PC-3 (cell line): Measurements from ENCODE around the gene KCNQ1OT1. TPM values are rescaled to one million over a fixed set of nuclear protein-coding genes. Genes with fewer than 3 reads are reported as not detected.

Source experiments
- ATAC-seq: fragments of 200-7000 bp; cut with Tn5 transposase; 2 replicates; pipeline ENCODE4 v1.9.1; 2020; ENCODE audit warnings: mild to moderate bottlenecking, moderate library complexity
- BruUV-seq: library from RNA; stranded (reverse); fragments of 400-500 nt; replicated peaks from 2 replicates; lab custom pipeline; 2021; lab: Mats Ljungman, UMichigan
- CTCF ChIA-PET: fragments of 300-600 bp; sonication (Branson Sonifier 250); formaldehyde crosslinking; loops from one replicate; lab custom pipeline; 2022; ENCODE audit warnings: antibody characterized with exemption; lab: Charles Lee
- POLR2A ChIA-PET: fragments of 300-600 bp; sonication (Branson Sonifier 250); formaldehyde crosslinking; loops from one replicate; lab custom pipeline; 2022; ENCODE audit warnings: antibody characterized with exemption; ENCODE audit not compliant: unreplicated experiment; lab: Charles Lee
- DNase-seq: peaks from one replicate; pipeline ENCODE4 v3.0.0-alpha.2; 2015
- H2AFZ ChIP-seq: fragments of 300-600 bp; sonication (generic); 2 replicates; pipeline ENCODE4 v1.6.0; 2016; ENCODE audit warnings: antibody characterized with exemption, low read length
- H3F3A ChIP-seq: fragments of 300-600 bp; sonication (generic); one replicate; pipeline ENCODE4 v1.6.0; 2017; ENCODE audit warnings: antibody characterized with exemption, low read length, control low read depth, mild to moderate bottlenecking; ENCODE audit not compliant: unreplicated experiment
- H3K27ac ChIP-seq: fragments of 300-600 bp; sonication (generic); 2 replicates; pipeline ENCODE4 v1.5.1; 2016; ENCODE audit warnings: mild to moderate bottlenecking, low read length
- H3K27me3 ChIP-seq: fragments of 300-600 bp; sonication (generic); 2 replicates; pipeline ENCODE4 v1.6.1; 2016; ENCODE audit warnings: low read length, mixed read lengths
- H3K36me3 ChIP-seq: fragments of 300-600 bp; sonication (generic); 2 replicates; pipeline ENCODE4 v1.6.1; 2016; ENCODE audit warnings: low read depth, mixed run types, low read length, mixed read lengths
- H3K4me1 ChIP-seq: fragments of 300-600 bp; sonication (generic); 2 replicates; pipeline ENCODE4 v1.5.1; 2016; ENCODE audit warnings: low read length; ENCODE audit not compliant: insufficient read depth
- H3K4me2 ChIP-seq: fragments of 300-600 bp; sonication (generic); 2 replicates; pipeline ENCODE4 v1.6.0; 2016; ENCODE audit warnings: low read length
- H3K4me3 ChIP-seq: fragments of 300-600 bp; sonication (generic); 2 replicates; pipeline ENCODE4 v1.5.1; 2016; ENCODE audit warnings: mild to moderate bottlenecking, low read length, mixed read lengths
- H3K79me2 ChIP-seq: fragments of 300-600 bp; sonication (generic); 2 replicates; pipeline ENCODE4 v1.6.1; 2017; ENCODE audit warnings: low read length, mixed read lengths
- H3K9ac ChIP-seq: fragments of 300-600 bp; sonication (generic); 2 replicates; pipeline ENCODE4 v1.6.0; 2016; ENCODE audit warnings: mild to moderate bottlenecking, low read length
- H3K9me2 ChIP-seq: fragments of 300-600 bp; sonication (generic); replicated peaks from 2 replicates; pipeline ENCODE4 v1.6.1; 2016; ENCODE audit warnings: mixed run types, low read length, mixed read lengths
- H3K9me3 ChIP-seq: fragments of 300-600 bp; sonication (generic); 2 replicates; pipeline ENCODE4 v1.6.1; 2016; ENCODE audit warnings: low read length, mixed read lengths
- H4K20me1 ChIP-seq: fragments of 300-600 bp; sonication (generic); 2 replicates; pipeline ENCODE4 v1.6.1; 2016; ENCODE audit warnings: low read length, mixed read lengths
- EZH2 ChIP-seq: fragments of 300-600 bp; sonication (generic); IDR thresholded peaks from one replicate; pipeline ENCODE4 v1.6.1; 2017; ENCODE audit warnings: antibody characterized with exemption, mild to moderate bottlenecking, low read length; ENCODE audit not compliant: unreplicated experiment
- EZH2phosphoT487 ChIP-seq: fragments of 300-600 bp; sonication (generic); IDR thresholded peaks from 2 replicates; pipeline ENCODE4 v1.6.1; 2018; ENCODE audit warnings: mild to moderate bottlenecking, antibody characterized with exemption, low read length, borderline replicate concordance
- intact Hi-C: fragments of 100-400 bp; cut with micrococcal nuclease; formaldehyde crosslinking; loops from 2 replicates; pipeline ENCODE4 v1.9.0; 2023
- total RNA-seq: library from RNA; depleted of rRNA; stranded (reverse); fragments of >200 nt; gene quantifications from 2 replicates; pipeline ENCODE4 v1.2.3, GENCODE V29; 2014
- TF ChIP-seq, protein P1 (sequence below): fragments of 300-600 bp; sonication (generic); conservative IDR thresholded peaks from 2 replicates; pipeline ENCODE4 v1.5.1; 2017; ENCODE audit warnings: antibody characterized with exemption, low read depth, mild to moderate bottlenecking, low read length

KCNQ1OT1 gene
- total RNA-seq, 1 experiment from 2014 or later: 1.5 TPM

DNA sequence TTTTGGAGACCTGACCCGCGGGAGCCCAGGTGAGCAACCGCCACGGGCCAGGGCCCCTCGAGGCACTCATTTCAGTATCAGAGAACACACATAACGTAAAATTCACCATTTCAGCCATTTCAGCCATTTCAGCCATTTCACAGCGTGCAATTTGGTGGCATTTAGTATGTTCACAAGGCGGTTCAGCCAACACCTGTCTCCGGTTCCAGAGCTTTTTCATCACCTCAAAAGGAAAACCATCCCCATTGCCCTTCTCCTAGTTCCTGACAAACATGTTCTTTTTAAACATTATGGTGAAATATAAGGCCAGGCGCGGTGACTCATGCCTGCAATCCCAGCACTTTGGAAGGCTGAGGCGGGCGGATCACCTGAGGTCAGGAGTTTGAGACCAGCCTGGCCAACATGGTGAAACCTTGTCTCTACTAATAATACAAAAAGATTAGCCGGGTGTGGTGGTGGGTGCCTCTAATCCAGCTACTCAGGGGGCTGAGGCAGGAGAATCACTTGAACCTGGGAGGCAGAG, 135.7 kb downstream of the KCNQ1OT1 start:
- no peak for ATAC-seq
- intact Hi-C loops: no loop called here

DNA sequence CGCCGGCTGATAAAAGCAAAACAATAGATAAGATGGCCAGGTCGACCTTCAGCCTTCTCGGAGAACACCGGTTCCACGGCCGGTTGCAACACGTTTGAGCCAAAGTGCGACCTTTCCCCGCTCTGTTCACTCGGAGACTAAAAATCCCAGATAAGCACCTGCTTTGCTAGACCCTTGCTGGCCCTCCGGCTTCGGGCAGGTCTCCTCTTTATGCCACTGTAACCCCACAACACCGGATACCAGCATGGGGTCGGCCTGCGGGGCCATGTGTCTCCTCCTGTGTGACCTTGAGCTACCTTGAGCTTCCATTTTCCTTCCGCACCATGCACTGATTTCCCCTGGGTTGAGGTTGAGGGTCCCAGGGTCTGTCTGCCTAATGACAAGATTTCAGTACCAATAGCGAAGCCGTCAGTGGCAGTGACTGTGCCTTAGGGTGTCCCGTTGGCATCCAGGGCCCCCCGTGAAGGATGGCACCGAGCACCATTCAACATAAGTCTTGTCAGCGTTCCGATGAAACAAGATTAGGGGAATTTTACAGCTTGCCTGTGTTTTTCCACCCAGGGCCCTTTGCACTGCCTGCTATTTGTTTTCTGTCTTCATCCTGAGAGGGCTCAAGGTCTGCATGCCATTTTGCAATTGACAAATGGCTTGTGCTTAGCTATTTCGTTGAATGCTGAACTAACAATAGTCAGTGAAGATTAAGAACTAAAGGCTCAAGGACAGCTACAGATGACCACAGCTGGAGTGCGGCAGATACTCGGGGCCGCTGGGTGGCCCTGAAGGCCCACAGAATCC, 136.4 kb downstream of the KCNQ1OT1 start:
- H3K9me3 ChIP-seq: no peaks in the 10 kb centered on the region
- ATAC-seq: no peak
- no peaks in the 10 kb centered on the region for H3K79me2 ChIP-seq
- H3K9me2 ChIP-seq: no peaks in the 10 kb centered on the region
- H3K4me3 ChIP-seq: no peak overlapping the region
- H3K4me2 ChIP-seq: no peak overlapping the region
- no peak overlapping the region for H3K9ac ChIP-seq
- CTCF ChIA-PET: no interaction called here
- no TSS peak for BruUV-seq
- TF ChIP-seq EZH2: no peak
- H3K27ac ChIP-seq: no peak overlapping the region
- H3K4me1 ChIP-seq: no peaks in the 10 kb centered on the region
- H2AFZ ChIP-seq: no peak overlapping the region
- H3K36me3 ChIP-seq: no peaks in the 10 kb centered on the region
- POLR2A ChIA-PET: no interaction called here
- no peak for DNase-seq
- H3F3A ChIP-seq: no peaks in the 10 kb centered on the region
- H4K20me1 ChIP-seq: no peaks in the 10 kb centered on the region
- no peaks in the 10 kb centered on the region for H3K27me3 ChIP-seq
- intact Hi-C loops: no loop called here

More for the DNA sequence above, 135.7 kb downstream of the KCNQ1OT1 start:
- H3K4me1 ChIP-seq: no peaks in the 10 kb centered on the region
- H3K9me2 ChIP-seq: no peaks in the 10 kb centered on the region
- no peaks in the 10 kb centered on the region for H3K36me3 ChIP-seq
- no peak for TF ChIP-seq EZH2
- no peak for TF ChIP-seq EZH2phosphoT487
- TF ChIP-seq, protein P1, sequence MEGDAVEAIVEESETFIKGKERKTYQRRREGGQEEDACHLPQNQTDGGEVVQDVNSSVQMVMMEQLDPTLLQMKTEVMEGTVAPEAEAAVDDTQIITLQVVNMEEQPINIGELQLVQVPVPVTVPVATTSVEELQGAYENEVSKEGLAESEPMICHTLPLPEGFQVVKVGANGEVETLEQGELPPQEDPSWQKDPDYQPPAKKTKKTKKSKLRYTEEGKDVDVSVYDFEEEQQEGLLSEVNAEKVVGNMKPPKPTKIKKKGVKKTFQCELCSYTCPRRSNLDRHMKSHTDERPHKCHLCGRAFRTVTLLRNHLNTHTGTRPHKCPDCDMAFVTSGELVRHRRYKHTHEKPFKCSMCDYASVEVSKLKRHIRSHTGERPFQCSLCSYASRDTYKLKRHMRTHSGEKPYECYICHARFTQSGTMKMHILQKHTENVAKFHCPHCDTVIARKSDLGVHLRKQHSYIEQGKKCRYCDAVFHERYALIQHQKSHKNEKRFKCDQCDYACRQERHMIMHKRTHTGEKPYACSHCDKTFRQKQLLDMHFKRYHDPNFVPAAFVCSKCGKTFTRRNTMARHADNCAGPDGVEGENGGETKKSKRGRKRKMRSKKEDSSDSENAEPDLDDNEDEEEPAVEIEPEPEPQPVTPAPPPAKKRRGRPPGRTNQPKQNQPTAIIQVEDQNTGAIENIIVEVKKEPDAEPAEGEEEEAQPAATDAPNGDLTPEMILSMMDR: no peak
- no peak overlapping the region for H2AFZ ChIP-seq
- DNase-seq: no peak
- no peak overlapping the region for H3K4me3 ChIP-seq
- ChIA-PET POLR2A (no interaction called here), CTCF (no interaction called here)
- no TSS peak for BruUV-seq
- H3K9me3 ChIP-seq: no peaks in the 10 kb centered on the region
- H3K27me3 ChIP-seq: no peaks in the 10 kb centered on the region
- no peaks in the 10 kb centered on the region for H3F3A ChIP-seq
- no peaks in the 10 kb centered on the region for H3K79me2 ChIP-seq
- no peak overlapping the region for H3K27ac ChIP-seq
- no peak overlapping the region for H3K4me2 ChIP-seq
- no peak overlapping the region for H3K9ac ChIP-seq
- no peaks in the 10 kb centered on the region for H4K20me1 ChIP-seq

DNA sequence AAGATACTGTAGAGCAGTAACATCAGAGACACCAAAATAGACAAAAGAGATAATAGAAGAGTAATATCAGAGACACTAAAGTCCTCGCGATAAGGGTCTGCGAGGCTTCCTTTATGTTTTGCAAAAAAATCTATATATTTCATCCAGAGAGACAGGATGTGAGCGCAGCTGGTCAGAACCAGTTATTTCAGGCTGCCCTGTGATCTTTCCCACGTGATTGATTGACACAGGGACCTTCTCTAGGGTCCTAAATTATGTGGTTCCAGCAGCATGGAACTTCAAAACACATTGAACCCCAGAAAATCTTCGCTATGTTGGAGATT, 136.9 kb downstream of the KCNQ1OT1 start:
- Histone ChIP-seq H3K27ac (no peak overlapping the region), H3K9ac (no peak overlapping the region), H3K36me3 (no peaks in the 10 kb centered on the region), H3K9me3 (no peaks in the 10 kb centered on the region), H2AFZ (no peak overlapping the region), H3K4me1 (no peaks in the 10 kb centered on the region), H3K79me2 (no peaks in the 10 kb centered on the region), H3K4me2 (no peak overlapping the region), H3K27me3 (no peaks in the 10 kb centered on the region), H4K20me1 (no peaks in the 10 kb centered on the region), H3F3A (no peaks in the 10 kb centered on the region), H3K4me3 (no peak overlapping the region), H3K9me2 (no peaks in the 10 kb centered on the region)
- ChIA-PET POLR2A (no interaction called here), CTCF (no interaction called here)
- DNase-seq (no peak), ATAC-seq (no peak)
- TF ChIP-seq, protein P1: no peak
- TF ChIP-seq EZH2 (no peak), EZH2phosphoT487 (no peak)
- no TSS peak for BruUV-seq
- intact Hi-C loops: no loop called here
